Suppressor macrophage (primary cell): Measurements from ENCODE around the gene SMIM13.
"Not testable (repeated sequence)": the region's sequence is repeated elsewhere in the genome, so short reads cannot be mapped to it uniquely, and the experiment has no call there.

Experiments used
- DNase-seq, 4 experiments: peaks; one replicate each; pipeline ENCODE4 v3.0.0-alpha.2; 2020 to 2022

SMIM13 gene

DNA sequence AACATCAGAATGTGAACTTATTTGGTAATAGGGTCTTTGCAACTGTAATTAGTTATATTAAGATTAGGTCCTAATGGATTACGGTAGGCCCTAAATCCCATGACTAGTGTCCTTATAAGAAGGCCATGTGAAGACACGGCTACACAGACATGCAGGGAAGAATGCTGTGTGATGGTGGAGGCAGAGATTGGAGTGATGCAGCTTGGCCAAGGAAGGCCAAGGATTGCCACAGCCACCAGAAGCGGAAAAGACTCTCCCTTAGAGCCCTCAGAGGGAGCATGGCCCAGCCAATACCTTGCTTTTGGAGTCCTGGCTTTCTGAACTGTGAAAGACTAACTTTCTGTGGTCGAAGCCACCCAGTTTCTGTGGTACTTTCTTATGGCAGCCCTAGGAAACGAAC, 9.7 kb upstream of the SMIM13 start:
- DNase-seq: no peak

- no peak for DNase-seq
These were observed 7.7 kb upstream of the SMIM13 start for GRCh38 chr6:11085758-11086435.

DNA sequence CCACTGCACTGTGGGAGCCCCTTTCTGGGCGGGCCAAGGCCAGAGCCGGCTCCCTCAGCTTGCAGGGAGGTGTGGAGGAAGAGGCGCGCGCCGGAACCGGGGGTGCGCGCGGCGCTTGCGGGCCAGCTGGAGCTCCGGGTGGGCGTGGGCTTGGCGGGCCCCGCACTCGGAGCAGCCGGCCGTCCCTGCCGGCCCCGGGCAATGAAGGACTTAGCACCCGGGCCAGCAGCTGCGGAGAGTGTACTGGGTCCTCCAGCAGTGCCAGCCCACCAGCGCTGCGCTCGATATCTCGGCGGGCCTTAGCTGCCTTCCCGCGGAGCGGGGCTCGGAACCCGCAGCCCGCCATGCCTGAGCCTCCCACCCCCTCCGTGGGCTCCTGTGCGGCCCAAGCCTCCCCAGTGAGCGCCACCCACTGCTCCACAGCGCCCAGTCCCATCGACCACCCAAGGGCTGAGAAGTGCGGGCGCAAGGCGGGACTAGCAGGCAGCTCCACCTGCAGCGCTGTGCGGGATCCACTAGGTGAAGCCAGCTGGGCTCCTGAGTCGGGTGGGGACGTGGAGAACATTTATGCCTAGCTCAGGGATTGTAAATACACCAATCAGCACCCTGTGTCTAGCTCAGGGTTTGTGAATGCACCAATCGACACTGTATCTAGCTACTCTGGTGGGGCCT, 6.4 kb upstream of the SMIM13 start:
- DNase-seq: not testable (repeated sequence)

DNA sequence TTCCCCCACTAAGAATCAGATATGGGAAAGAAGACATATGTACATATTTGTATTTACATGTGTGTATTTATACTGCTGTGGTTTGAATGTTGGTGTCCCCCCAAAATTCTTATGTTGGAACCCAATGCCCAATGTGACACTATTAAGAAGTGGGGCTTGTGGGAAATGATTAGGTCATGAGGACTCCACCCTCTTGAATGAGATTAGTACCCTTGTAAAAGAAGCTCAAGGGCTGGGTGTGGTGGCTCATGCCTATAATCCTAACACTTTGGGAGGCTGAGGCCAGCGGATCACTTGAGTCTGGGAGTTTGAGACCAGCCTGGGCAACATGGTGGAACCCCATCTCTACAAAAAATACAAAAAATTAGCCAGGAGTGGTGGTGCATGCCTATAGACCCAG, 3.9 kb upstream of the SMIM13 start:
- no peak for DNase-seq

DNA sequence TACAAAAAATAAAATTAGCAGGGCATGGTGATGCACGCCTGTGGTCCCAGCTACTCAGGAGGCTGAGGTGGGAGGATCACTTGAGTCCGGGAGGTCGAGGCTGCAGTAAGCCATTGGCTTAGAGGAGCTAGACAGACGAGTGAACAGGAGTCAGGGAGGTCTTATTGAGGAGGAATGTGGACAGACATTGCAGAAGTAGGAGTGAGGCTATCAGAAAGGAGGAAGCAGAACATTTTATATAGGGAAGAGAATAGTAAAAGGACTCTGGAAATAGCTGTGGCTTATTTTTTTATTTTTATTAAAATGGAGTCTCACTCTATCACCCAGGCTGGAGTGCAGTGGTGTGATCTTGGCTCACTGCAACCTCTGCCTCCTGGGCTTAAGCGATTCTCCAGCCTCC, 2.5 kb upstream of the SMIM13 start:
- peak in 3 of 4 experiments; percentile 23 to 60 (median 54) for DNase-seq

DNA sequence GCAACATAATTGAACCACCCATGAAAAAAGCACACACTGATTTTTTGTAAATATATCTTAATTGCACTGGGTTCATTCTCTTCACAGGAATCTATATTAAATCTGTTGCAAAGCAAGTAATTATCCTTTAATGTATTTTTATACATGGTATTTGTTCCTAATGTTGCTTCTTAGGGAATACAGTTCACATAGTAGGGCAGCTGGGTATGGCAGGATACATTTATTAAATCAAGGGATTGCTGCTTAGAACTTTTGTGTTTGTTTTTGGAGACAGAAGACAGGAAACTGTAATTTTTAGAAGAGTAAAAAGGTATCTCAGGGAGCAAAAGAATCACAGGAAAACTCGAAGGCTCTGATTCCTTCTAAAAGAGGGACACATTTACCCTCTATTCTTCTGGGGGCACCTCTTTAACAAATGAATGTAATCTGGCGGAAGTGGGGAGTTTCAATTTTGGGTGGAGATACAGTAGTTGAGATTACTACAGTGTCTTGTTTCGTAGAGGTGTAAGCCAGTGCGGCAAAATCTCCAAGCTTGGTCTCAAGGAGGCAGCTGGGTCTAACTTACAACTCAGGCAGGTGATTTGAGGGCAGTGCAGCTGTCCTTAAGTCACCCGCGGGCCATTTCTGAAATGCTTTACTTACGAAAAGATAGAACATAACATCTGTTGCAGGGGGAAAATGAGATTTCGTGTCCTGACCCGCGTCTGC, 812 bp upstream of the SMIM13 start:
- peak in 2 of 4 experiments; percentile 28 to 40 for DNase-seq

DNA sequence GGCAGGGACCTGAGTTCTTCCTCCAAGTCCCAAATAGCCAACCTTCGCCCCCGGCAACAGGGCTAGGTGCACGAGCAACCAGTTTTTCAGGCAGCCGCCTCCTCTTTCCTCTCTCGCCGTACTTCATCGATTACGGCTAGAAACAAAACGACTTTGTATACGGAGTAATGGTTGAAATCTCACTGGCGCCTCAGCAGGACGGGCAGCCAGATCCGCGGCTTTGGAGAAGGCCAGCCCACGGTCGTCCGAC, 333 bp upstream of the SMIM13 start:
- no peak for DNase-seq

DNA sequence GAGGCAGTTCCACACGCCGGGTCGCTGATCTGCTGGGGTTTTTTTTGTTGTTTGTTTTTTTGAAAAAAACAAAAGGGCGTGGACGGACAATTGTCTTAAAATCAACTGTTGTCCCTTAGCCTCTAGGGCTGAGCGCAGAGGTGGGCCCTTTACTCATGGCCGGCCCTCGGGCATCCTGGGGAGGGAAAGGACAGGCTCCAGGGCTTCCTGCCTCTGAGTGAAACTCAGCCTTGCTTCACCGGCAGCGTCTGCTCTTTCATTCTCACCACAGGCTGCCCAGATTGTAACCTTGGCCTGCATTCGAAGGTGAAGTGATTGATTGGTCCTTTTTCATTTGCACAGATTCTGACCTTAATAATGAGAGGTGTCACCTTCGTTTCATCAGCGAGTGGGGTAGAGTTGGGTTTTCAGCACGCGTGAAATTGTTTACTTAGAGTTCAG, 797 bp downstream of the SMIM13 start:
- DNase-seq: peak in 3 of 4 experiments; percentile 49 to 72 (median 57)

- DNase-seq: no peak
These were observed 1.3 kb downstream of the SMIM13 start for GRCh38 chr6:11094941-11095340.

GRCh38 chr6:11096109-11096508, 2.5 kb downstream of the SMIM13 start:
- peak; percentile 29 to 61 (median 52) for DNase-seq

DNA sequence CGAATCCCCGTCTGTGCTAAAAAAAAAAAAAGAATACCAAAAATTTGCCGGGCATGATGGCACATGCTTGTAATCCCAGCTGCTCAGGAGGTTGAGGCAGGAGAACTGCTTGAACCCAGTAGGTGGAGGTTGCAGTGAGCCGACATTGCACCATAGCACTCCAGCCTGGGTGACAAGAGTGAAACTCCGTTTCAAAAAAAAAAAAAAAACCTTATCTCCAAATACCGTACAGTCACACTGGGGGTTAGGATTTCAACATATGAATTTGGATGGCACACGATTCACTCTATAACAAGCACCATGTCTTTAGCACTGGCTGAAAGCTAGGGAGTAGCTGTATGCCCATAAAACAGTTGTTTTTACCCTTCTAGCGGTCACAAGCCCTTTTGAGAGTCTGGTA, 3.8 kb downstream of the SMIM13 start:
- DNase-seq: no peak

DNA sequence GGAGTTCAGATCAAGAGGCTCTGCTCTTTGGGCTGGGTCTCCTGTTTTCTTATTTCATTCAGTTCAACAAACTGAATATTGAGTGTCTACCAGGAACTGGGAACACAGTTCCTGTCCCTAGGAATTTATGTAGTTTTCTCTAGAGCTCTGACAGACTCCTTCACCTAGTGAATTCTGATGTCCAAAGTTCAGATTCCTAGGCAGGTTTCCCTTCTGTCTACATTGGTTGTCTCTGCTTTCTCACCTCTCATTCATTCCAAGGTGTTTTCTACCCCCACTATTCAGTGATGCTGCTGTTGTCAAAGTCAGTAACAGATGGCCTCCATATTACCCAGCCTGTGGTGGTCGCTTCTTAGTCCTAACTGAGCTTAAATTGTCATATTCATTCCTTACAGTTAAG, 4.4 kb downstream of the SMIM13 start:
- no peak for DNase-seq

- DNase-seq: no peak
These were observed 7.8 kb downstream of the SMIM13 start for GRCh38 chr6:11101417-11101816.

GRCh38 chr6:11103065-11103464, 9.4 kb downstream of the SMIM13 start:
- no peak for DNase-seq

DNA sequence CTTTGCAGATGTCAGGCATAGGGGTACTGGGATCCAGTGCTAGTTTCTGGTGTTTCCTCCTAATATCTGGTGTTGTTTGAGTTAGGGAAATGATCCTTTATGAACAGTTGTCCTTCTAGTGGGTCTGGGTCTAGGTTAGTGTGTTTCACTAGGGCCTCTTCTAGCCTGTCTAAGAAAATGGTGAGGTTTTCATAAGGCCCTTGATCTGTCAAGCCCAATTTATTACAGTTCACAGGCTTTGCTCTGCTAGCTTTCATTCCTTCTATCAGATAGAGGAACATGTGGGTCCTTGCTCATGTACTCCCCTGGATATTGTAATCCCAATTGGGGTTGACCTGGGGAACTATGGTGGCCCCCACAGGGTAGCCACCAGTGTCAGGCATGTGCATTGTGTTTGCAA, 15.1 kb downstream of the SMIM13 start:
- DNase-seq: no peak

DNA sequence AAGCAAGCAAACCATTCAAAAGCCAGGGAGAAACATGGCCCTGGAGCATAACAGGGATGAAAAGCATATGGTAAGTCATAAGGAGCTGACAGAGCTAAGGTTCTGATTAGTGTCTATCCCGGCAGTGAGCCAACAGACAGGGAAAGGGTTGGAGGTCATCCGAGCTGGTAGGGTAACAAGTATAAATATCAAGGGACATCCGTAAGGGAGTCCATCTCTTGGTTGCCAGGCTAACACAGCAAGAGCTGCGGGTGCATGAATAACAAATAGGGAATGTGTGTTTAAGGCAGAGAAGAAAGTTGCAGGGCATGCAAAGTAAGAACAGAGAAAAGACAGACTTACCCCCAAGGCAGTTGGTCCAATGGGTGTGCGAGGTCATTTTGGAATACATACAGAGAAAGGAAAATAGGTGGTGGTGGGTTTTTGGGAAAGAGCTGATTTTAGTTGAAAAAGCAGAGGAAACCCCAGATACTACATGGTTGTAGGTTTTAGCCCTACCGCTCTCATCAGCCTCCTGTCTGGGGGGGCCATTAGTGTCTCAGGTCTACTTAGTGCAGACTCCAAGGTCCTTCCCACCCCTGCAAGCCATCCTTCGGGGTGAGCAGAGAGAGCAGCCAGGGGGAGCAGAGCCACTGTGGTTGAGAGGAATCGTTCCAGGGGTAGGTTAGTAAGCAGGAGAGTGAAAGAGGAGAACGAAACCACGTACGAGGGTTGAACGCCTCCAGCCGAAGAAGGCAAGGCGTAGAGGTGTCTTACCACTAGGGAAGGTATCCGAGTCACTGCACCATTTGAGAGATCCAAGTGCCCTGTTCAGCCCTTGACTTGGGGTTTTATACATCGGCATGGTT, 17.5 kb downstream of the SMIM13 start, which contains the start of gene ERVFRD-1:
TSS of gene ERVFRD-1 (minus strand) at position 805 of the 848 bp plus-strand sequence. CDS start 6,415 bp downstream, outside the sequence.
- DNase-seq: no peak

DNA sequence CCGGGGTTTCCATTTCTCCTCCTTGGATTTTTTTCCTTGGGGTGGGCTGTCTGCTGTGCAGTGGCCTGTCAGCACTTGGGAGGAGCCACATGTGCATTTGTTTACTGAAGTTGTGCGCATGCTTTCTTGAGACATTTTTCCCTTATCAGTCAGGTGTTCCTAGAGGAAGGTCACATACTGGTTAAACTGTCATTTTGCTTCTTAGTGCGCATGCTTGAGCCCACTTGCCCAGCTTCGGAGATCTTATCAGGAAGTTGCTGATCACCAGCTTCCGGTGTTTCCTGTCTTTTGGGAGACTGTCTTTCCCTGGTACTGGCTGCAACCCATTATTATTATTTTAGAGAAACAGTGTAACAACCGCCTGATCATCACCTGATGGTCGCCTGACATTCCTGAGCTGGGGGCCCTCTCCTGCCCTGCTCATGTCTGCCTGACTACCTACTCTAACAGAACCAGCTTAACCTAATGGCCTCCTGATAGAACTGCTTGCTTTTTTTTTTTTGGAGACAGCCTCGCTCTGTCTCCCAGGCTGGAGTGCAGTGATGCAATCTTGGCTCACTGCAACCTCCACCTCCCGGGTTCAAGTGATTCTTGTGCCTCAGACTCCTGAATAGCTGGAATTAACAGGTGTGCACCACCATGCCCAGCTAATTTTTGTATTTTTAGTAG, 18.3 kb downstream of the SMIM13 start:
- peak; percentile 54 to 76 (median 68) for DNase-seq

DNA sequence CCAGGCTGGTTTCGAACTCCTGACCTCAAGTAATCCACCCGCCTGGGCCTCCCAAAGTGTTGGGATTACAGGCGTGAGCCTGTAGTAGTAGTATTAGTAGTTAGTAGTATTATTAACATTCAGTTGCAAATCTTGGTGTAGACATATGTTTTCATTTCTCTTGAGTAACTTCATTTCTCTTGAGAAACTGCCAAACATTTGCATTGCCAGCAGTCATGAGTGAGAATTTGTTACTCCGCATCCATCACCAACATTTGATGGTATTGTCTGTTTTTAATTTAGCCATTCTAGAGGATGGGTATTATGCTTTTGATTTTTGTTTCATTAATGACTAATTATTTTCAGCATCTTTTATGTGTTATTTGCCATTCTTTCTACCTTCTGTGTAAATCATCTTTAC, 19.4 kb downstream of the SMIM13 start:
- DNase-seq: no peak

DNA sequence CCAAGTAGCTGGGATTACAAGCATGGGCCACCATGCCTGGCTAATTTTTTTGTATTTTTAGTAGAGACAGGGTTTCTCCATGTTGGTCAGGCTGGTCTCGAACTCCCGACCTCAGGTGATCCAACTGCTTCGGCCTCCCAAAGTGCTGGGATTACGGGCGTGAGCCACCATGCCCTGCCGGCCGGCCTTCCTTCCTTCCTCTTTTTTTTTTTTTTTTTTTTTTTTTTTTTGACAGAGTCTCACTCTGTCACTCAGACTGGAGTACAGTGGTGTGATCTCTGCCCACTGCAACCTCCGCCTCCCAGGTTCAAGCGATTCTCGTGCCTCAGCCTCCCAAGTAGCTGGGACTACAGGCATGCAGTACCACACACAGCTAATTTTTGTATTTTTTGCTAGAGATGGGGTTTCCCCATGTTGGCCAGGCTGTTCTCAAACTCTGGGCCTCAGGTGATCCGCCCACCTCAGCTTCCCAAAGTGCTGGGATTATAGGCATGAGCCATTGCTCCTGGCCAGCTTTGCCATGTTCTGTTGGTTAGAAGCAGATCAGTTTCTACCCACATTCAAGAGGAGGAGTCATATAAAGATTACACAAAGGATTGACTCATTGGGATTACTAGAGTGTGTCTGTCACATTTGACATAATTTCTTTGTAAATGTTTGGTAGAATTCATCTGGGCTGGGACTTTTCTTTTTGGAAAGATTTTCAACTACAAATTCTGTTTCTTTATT, 22.3 kb downstream of the SMIM13 start:
- DNase-seq: peak; percentile 26 to 80 (median 68)

DNA sequence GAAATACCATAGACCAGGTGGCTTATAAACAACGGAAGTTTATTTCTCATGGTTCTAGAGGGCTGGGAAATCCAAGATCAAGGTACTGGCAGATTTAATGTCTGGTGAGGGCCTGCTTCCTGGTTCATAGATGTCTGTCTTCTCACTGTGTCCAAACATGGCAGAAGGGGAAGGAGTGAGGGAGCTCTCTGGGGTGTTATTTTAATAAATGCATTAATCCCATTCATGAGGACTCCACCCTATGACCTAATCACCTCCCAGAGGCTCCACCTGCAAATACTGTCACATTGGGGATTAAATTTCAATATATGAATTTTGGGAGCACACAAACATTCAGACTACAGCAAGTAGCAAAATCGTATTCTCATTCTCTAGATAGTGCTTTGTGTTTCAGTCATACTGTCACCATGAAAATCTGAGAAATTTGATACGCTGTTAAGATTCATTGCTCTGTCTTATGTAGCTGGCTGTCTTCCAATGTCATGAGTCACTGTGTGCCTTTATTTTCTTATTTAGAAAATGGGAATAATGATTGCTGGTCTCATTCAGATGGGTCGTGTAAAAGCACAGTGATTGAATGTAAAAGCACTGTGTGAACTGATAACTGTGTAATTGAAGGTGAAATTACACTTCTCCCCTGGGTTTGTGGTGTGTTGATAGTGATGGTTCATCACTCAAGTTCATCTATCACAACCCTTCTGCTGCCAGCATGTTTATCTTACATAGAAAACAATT, 26.8 kb downstream of the SMIM13 start:
- no peak for DNase-seq

- no peak for DNase-seq
These were observed 28.2 kb downstream of the SMIM13 start for GRCh38 chr6:11121851-11122250.
